ENCODE results near the gene FBXO4. TPM values are rescaled to one million over a fixed set of nuclear protein-coding genes. Genes with fewer than 3 reads are reported as not detected.

Gene FBXO4
- total and polyA plus RNA-seq, 12 donors: 8.7 to 17.3 (median 13.7) TPM

- intact Hi-C loops (cut with DNase I): no loop called here
- H3K27me3 ChIP-seq: no peaks in the 10 kb centered on the region
These were observed 36.7 kb downstream of the FBXO4 start for GRCh38 chr5:41961736-41962135.

GRCh38 chr5:41962491-41962890 lies 37.4 kb downstream of the FBXO4 start:
- Histone ChIP-seq H3K9me3 (replicated peaks in 1 of 3) (peaks cover 0 to 5% (median 0%) of the 10 kb centered on the region in 3 donors), H3K4me3 (no peak overlapping the region), H3K27me3 (no peaks in the 10 kb centered on the region), H3K27ac (no peak overlapping the region), H3K36me3 (replicated peaks in 1 of 2) (no peaks in the 10 kb centered on the region), H3K4me1 (replicated peaks in 1 of 2) (no peaks in the 10 kb centered on the region)
- intact Hi-C loops (cut with DNase I): no loop called here
- no peak for DNase-seq
- no peak for TF ChIP-seq CTCF (IDR thresholded peaks at IDR 0.05)
- no peak for TF ChIP-seq POLR2A (IDR thresholded peaks at IDR 0.05)
- WGBS, 4 donors: 66 to 84% (median 80%) methylated on average over 3 of the region's 3 CpGs

More at GRCh38 chr5:41961736-41962135, 36.7 kb downstream of the FBXO4 start:
- Histone ChIP-seq H3K9me3 (replicated peaks in 1 of 3) (peaks cover 0 to 5% (median 0%) of the 10 kb centered on the region in 3 donors), H3K4me3 (no peak overlapping the region), H3K4me1 (replicated peaks in 1 of 2) (no peaks in the 10 kb centered on the region), H3K27ac (no peak overlapping the region), H3K36me3 (replicated peaks in 1 of 2) (no peaks in the 10 kb centered on the region)
- TF ChIP-seq CTCF (IDR thresholded peaks at IDR 0.05) (no peak), POLR2A (IDR thresholded peaks at IDR 0.05) (no peak)
- no peak for DNase-seq
- WGBS, 4 donors: 71 to 86% (median 76%) methylated on average over 1 of the region's 1 CpG

GRCh38 chr5:41966401-41967105 lies 41.5 kb downstream of the FBXO4 start:
- H3K9me3 ChIP-seq (replicated peaks in 1 of 3): peaks cover 0 to 6% (median 0%) of the 10 kb centered on the region in 3 donors
- intact Hi-C loops (cut with DNase I): no loop called here
- H3K36me3 ChIP-seq (replicated peaks in 1 of 2): no peaks in the 10 kb centered on the region
- H3K4me1 ChIP-seq (replicated peaks in 1 of 2): no peaks in the 10 kb centered on the region
- TF ChIP-seq CTCF (IDR thresholded peaks at IDR 0.05) (no peak), POLR2A (IDR thresholded peaks at IDR 0.05) (no peak)
- 79 to 87% (median 83%) methylated on average over 6 of the region's 6 CpGs for WGBS, 4 donors
- H3K27me3 ChIP-seq: no peaks in the 10 kb centered on the region
- H3K4me3 ChIP-seq: no peak overlapping the region
- no peak for DNase-seq
- no peak overlapping the region for H3K27ac ChIP-seq

- intact Hi-C loops (cut with DNase I): no loop called here
- Histone ChIP-seq H3K27me3 (no peaks in the 10 kb centered on the region), H3K27ac (no peak overlapping the region), H3K9me3 (replicated peaks in 1 of 3) (peaks cover 0 to 6% (median 0%) of the 10 kb centered on the region in 3 donors), H3K4me1 (replicated peaks in 1 of 2) (no peaks in the 10 kb centered on the region), H3K36me3 (replicated peaks in 1 of 2) (no peaks in the 10 kb centered on the region), H3K4me3 (no peak overlapping the region)
- WGBS, 4 donors: 61 to 76% (median 68%) methylated on average over 3 of the region's 3 CpGs
- no peak for TF ChIP-seq POLR2A (IDR thresholded peaks at IDR 0.05)
- TF ChIP-seq CTCF (IDR thresholded peaks at IDR 0.05): no peak
- DNase-seq: no peak
These were observed 42.3 kb downstream of the FBXO4 start for GRCh38 chr5:41967401-41967800.
